OCI-LY1 (cell line): ENCODE data around the gene TBX20.

Experiments
- H2AFZ ChIP-seq: fragments of 200-600 bp; sonication (generic), shearing (Covaris generic); 2 replicates; pipeline ENCODE4 v1.6.0; 2014; ENCODE audit warnings: antibody characterized with exemption, mild to moderate bottlenecking, low read length
- H3F3A ChIP-seq: fragments of 200-600 bp; sonication (generic), shearing (Covaris generic); 2 replicates; pipeline ENCODE4 v1.6.0; 2014; ENCODE audit warnings: mild to moderate bottlenecking, antibody characterized with exemption, low read length, moderate library complexity; ENCODE audit not compliant: insufficient read depth
- H3K27ac ChIP-seq: fragments of 200-600 bp; sonication (generic); 2 replicates; pipeline ENCODE4 v1.5.1; 2014; ENCODE audit warnings: low read length, mixed run types, mild to moderate bottlenecking, low read depth; ENCODE audit not compliant: poor library complexity, severe bottlenecking
- H3K27me3 ChIP-seq: fragments of 200-600 bp; sonication (generic); 2 replicates; pipeline ENCODE4 v1.6.0; 2014; ENCODE audit warnings: antibody characterized with exemption, mild to moderate bottlenecking, low read length, moderate library complexity; ENCODE audit not compliant: insufficient read depth
- H3K36me3 ChIP-seq: fragments of 200-600 bp; sonication (generic); 2 replicates; pipeline ENCODE4 v1.6.1; 2014; ENCODE audit warnings: mild to moderate bottlenecking, antibody characterized with exemption, low read length, moderate library complexity, mixed read lengths; ENCODE audit not compliant: insufficient read depth
- H3K4me1 ChIP-seq: fragments of 200-600 bp; sonication (generic); 2 replicates; pipeline ENCODE4 v1.5.1; 2014; ENCODE audit warnings: mild to moderate bottlenecking, low read length, moderate library complexity; ENCODE audit not compliant: insufficient read depth, severe bottlenecking
- H3K4me2 ChIP-seq: fragments of 200-600 bp; sonication (generic), shearing (Covaris generic); 2 replicates; pipeline ENCODE4 v1.6.1; 2014; ENCODE audit warnings: low read length
- H3K4me3 ChIP-seq: fragments of 200-600 bp; sonication (generic); 2 replicates; pipeline ENCODE4 v1.5.1; 2014; ENCODE audit warnings: low read length, low read depth, mild to moderate bottlenecking, mixed read lengths; ENCODE audit not compliant: poor library complexity, severe bottlenecking
- H3K79me2 ChIP-seq: fragments of 200-600 bp; shearing (Covaris generic); 2 replicates; pipeline ENCODE4 v1.6.1; 2016; ENCODE audit warnings: mixed run types, low read length, mixed read lengths; ENCODE audit not compliant: insufficient read depth
- H3K9ac ChIP-seq: fragments of 200-600 bp; sonication (generic), shearing (Covaris generic); 2 replicates; pipeline ENCODE4 v1.6.1; 2014; ENCODE audit warnings: mild to moderate bottlenecking, low read length, mixed read lengths
- H3K9me2 ChIP-seq: fragments of 200-600 bp; sonication (generic), shearing (Covaris generic); 2 replicates; pipeline ENCODE4 v1.6.1; 2014; ENCODE audit warnings: low read depth, mild to moderate bottlenecking, low read length, mixed read lengths
- H3K9me3 ChIP-seq: fragments of 200-600 bp; shearing (Covaris generic); 2 replicates; pipeline ENCODE4 v1.6.1; 2014; ENCODE audit warnings: low read length, mixed read lengths
- H4K20me1 ChIP-seq: fragments of 200-600 bp; sonication (generic), shearing (Covaris generic); 2 replicates; pipeline ENCODE4 v1.6.0; 2016; ENCODE audit warnings: mild to moderate bottlenecking, low read length; ENCODE audit not compliant: insufficient read depth
- CTCF ChIP-seq: fragments of 200-600 bp; sonication (generic), shearing (Covaris generic); IDR thresholded peaks from 2 replicates; pipeline ENCODE4 v1.5.1; 2017; ENCODE audit warnings: mild to moderate bottlenecking, antibody characterized with exemption, low read length, moderate library complexity, mixed read lengths
- EZH2 ChIP-seq: fragments of 200-600 bp; sonication (generic), shearing (Covaris generic); IDR thresholded peaks from 2 replicates; pipeline ENCODE4 v1.8.0; 2017; ENCODE audit warnings: borderline replicate concordance, mixed run types, mild to moderate bottlenecking, antibody characterized with exemption, low read length, moderate library complexity, mixed read lengths

Gene TBX20

GRCh38 chr7:35260246-35260645, 6.3 kb upstream of the TBX20 start:
- H3K27ac ChIP-seq, result no peak overlapping the region
- H4K20me1 ChIP-seq, result no peaks in the 10 kb centered on the region
- H2AFZ ChIP-seq, result no peak overlapping the region
- TF ChIP-seq CTCF (no peak), EZH2 (no peak)
- H3K79me2 ChIP-seq, result no peaks in the 10 kb centered on the region
- no peaks in the 10 kb centered on the region for H3K9me3 ChIP-seq
- H3K4me2 ChIP-seq, result no peak overlapping the region
- no peak overlapping the region for H3K4me3 ChIP-seq
- no peaks in the 10 kb centered on the region for H3K9me2 ChIP-seq
- H3K27me3 ChIP-seq, result 0 out of 2 replicates have a peak, but pooled peaks cover 5% of the 10 kb centered on the region
- H3K36me3 ChIP-seq, result no peaks in the 10 kb centered on the region
- no peak overlapping the region for H3K9ac ChIP-seq
- H3F3A ChIP-seq, result no peaks in the 10 kb centered on the region
- H3K4me1 ChIP-seq, result no peaks in the 10 kb centered on the region

GRCh38 chr7:35259523-35259908, 5.6 kb upstream of the TBX20 start:
- TF ChIP-seq CTCF, result no peak
- no peak for TF ChIP-seq EZH2
- H3K4me2 ChIP-seq, result no peak overlapping the region

GRCh38 chr7:35258868-35259522, 5.1 kb upstream of the TBX20 start:
- H3F3A ChIP-seq, result no peaks in the 10 kb centered on the region
- no peak overlapping the region for H3K4me3 ChIP-seq
- no peaks in the 10 kb centered on the region for H3K36me3 ChIP-seq
- no peaks in the 10 kb centered on the region for H3K9me3 ChIP-seq
- H3K79me2 ChIP-seq, result no peaks in the 10 kb centered on the region
- no peak overlapping the region for H3K9ac ChIP-seq
- H3K27ac ChIP-seq, result no peak overlapping the region
- no peak overlapping the region for H3K4me2 ChIP-seq
- TF ChIP-seq CTCF (no peak), EZH2 (no peak)
- no peak overlapping the region for H2AFZ ChIP-seq
- H4K20me1 ChIP-seq, result no peaks in the 10 kb centered on the region
- H3K27me3 ChIP-seq, result 0 out of 2 replicates have a peak, but pooled peaks cover 5% of the 10 kb centered on the region
- H3K4me1 ChIP-seq, result no peaks in the 10 kb centered on the region
- H3K9me2 ChIP-seq, result no peaks in the 10 kb centered on the region

More at GRCh38 chr7:35259523-35259908, 5.6 kb upstream of the TBX20 start:
- H3K27ac ChIP-seq, result no peak overlapping the region
- H3K79me2 ChIP-seq, result no peaks in the 10 kb centered on the region
- H3K4me3 ChIP-seq, result no peak overlapping the region
- H3K27me3 ChIP-seq, result 0 out of 2 replicates have a peak, but pooled peaks cover 5% of the 10 kb centered on the region
- no peaks in the 10 kb centered on the region for H3K4me1 ChIP-seq
- no peaks in the 10 kb centered on the region for H3K36me3 ChIP-seq
- no peaks in the 10 kb centered on the region for H4K20me1 ChIP-seq
- H3F3A ChIP-seq, result no peaks in the 10 kb centered on the region
- H2AFZ ChIP-seq, result no peak overlapping the region
- no peaks in the 10 kb centered on the region for H3K9me2 ChIP-seq
- H3K9me3 ChIP-seq, result no peaks in the 10 kb centered on the region
- no peak overlapping the region for H3K9ac ChIP-seq
